Keratinocyte (primary cell): ENCODE data around the gene MSL1.

Experiments
- EZH2 ChIP-seq: IDR thresholded peaks from one replicate; pipeline ENCODE4 v1.6.1; 2012; ENCODE audit warnings: inconsistent platforms, mild to moderate bottlenecking, low read length, moderate library complexity
- TF ChIP-seq, protein P1 (sequence below), 3 experiments: IDR thresholded peaks in 1 of 3; conservative IDR thresholded peaks in 1 of 3; optimal IDR thresholded peaks in 1 of 3; 2 replicates in 2 of 3; 3 replicates in 1 of 3; pipeline versions ENCODE3 to v1.5.1; 2011; ENCODE audit warnings: low read length in 3 of 3, mild to moderate bottlenecking in 3 of 3, moderate library complexity in 2 of 3, control low read depth in 1 of 3, inconsistent platforms in 1 of 3; ENCODE audit not compliant: insufficient read depth in 2 of 3; ENCODE audit errors: extremely low read depth in 1 of 3

DNA sequence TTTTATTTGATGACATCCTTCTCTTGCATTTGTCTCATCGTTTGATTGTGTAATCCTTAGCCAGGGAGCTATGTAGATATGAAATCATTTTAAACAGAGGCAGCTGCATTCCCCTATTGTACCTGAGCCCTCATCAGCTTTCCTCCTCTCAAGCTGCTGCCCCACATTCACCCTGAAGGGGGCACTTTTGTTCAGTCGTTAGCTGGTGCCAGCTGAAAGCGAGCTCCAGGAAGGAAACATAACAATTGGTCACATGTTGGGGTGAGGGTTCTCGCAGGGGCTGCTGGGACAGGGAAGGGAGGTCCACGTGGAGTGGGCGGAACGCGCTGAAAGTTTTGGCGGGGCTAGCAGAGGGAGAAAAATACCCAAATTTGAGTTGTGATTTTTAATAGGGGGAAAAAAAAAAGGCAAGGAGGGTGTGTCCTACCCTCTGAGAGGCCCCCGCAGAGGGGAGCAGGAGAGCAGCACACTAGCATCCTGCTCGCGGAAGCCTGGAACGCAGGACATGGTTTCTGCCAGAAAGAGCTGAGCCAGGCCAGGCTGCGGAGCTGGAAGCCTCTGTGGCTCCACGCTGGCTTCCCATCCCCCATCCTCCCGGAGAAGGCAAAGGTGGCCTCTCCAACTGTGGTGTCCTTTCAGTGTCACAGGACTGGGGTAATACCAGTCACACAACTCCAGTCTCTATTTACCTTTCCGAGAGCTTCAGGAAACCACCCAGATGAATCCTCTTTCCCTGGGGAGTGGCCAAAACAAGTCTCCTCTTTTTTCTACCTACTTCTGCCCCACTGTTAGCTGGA lies 8.5 kb upstream of the MSL1 start:
- TF ChIP-seq, protein P1, sequence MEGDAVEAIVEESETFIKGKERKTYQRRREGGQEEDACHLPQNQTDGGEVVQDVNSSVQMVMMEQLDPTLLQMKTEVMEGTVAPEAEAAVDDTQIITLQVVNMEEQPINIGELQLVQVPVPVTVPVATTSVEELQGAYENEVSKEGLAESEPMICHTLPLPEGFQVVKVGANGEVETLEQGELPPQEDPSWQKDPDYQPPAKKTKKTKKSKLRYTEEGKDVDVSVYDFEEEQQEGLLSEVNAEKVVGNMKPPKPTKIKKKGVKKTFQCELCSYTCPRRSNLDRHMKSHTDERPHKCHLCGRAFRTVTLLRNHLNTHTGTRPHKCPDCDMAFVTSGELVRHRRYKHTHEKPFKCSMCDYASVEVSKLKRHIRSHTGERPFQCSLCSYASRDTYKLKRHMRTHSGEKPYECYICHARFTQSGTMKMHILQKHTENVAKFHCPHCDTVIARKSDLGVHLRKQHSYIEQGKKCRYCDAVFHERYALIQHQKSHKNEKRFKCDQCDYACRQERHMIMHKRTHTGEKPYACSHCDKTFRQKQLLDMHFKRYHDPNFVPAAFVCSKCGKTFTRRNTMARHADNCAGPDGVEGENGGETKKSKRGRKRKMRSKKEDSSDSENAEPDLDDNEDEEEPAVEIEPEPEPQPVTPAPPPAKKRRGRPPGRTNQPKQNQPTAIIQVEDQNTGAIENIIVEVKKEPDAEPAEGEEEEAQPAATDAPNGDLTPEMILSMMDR (optimal IDR thresholded peaks at IDR 0.05 in 1 of 3, IDR thresholded peaks at IDR 0.05 in 1 of 3, conservative IDR thresholded peaks at IDR 0.05 in 1 of 3; ENCODE audit: extremely low read depth in 1 of 3, insufficient read depth in 2 of 3, low read length in 3 of 3): peak; percentile 80 to 95 (median 90)
- TF ChIP-seq EZH2: no peak
